Fibroblast of peridontal ligament (primary cell): Measurements from ENCODE around the gene DIP2C.
"Not testable (repeated sequence)": the region's sequence is repeated elsewhere in the genome, so short reads cannot be mapped to it uniquely, and the experiment has no call there.

ENCODE experiments used
- DNase-seq: peaks from one replicate; pipeline ENCODE4 v3.0.0-alpha.2; 2010; ENCODE audit errors: extremely low read depth

Gene DIP2C

DNA sequence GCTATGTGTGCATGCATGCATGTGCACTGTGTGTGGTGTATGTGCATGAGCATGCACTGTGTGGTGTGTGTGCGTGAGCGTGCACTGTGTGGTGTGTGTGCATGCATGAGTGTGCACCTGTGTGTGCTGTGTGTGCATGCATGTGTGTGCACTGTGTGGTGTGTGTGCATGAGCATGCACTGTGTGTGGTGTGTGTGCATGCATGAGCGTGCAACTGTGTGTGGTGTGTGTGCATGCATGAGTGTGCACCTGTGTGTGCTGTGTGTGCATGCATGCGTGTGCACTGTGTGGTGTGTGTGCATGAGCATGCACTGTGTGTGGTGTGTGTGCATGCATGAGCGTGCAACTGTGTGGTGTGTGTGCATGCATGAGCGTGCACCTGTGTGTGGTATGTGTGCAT, 10.7 kb upstream of the DIP2C start:
- DNase-seq: not testable (repeated sequence)

DNA sequence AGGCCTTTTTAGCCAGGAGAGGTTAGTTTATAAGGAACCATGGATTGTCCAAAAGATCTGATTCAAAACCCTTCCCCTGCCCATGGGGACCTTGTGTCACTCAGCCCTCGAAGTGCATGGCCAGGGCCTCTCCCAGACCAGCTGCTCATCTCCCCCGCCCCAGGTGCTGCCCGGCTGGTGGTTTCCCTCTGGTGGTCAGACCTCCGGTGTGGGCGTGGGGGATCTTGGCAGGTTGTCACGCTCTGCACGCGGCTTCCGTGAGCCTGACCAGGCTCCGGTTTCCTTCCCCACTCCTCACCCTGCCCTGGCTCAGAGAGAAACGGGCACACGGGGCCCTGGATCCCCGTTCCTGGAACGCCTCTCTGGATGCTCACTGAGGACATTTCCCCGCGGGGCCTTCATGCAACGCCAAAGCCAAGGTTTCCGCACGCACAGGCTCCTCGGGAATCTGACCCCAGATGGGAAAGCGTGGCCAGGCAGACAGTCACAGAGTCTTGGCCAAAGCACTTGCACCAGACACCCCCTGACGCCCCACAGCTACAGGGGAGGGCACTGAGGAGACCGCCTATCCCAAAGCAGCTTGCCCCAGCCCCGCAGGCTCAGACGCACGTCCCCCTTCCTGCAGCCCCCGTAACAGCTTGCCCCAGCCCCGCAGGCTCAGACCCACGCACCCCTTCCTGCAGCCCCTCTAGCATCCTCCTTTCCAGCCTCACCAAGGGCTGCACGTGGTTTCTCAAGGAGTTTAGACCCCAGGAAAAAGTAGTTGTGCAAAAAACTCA, 7.8 kb upstream of the DIP2C start:
- no peak for DNase-seq

DNA sequence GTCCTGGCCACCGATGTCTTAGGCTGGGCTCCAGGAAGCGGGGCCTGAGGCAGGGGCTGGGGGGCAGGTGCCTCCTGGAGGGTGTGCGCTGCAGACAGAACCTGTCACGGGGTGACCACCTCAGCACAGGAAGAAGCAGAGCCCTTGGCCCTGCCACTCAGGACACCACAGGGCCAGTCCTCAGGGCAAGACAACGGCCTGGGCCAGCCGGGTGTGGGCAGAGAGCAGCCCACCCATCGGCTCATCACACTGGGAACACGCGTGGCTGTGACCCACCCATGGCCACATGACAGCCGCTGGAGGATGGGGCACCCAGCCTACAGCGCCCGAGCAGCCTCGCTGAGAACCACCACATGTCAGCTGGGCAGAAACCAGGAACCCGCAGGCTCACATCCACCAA, 5.9 kb upstream of the DIP2C start:
- DNase-seq: no peak

DNA sequence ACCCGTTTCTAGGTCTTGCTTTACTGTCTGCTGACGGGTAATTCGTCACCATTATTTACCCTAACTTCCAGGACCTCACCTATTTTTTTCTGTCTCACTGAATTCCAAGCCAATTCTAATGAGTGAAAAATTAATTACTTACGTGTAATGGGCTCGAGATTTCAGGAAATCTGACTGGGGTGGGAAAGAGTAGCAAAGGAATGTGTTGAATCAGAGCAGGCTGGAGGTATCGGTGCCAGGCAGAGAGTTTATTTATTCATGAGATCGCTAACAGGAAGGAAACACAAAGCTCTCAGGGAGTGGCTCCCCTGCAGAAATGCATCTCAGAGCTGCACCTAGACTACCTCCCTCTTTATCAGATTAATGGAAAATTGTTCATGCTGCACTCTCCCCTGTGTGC, 4.0 kb upstream of the DIP2C start:
- no peak for DNase-seq

DNA sequence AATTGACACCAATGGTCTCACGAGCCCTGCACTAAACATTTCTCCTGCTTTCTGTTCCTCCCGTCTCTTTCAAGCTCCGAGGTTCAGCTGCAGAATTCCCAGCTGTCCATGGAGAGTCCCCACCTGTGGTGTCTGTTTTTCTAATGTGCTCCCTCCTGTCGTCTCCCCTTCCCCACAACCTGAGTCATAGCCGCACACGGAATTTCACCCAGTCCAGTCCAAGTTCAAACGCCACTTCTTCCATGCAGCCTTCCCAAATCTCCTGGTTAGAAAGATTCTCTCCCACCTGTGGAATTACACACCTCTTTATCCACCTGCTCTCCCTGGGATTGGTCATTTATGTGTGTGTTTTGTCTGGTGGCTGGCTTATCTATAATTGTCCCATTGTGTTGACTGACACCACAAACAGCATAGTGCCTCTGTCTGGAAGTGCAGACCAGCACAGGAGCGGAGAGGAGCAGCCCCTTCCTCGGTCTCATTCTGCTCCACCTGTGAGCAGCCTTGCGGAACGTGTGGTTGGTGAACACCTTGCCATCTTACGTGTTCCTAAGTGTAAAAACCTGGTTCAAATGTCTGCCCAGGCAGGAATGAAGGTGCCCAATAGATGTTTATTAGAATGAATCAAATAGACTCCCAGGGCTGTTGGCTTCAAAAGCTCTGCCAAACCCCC, 3.3 kb upstream of the DIP2C start:
- DNase-seq: no peak

DNA sequence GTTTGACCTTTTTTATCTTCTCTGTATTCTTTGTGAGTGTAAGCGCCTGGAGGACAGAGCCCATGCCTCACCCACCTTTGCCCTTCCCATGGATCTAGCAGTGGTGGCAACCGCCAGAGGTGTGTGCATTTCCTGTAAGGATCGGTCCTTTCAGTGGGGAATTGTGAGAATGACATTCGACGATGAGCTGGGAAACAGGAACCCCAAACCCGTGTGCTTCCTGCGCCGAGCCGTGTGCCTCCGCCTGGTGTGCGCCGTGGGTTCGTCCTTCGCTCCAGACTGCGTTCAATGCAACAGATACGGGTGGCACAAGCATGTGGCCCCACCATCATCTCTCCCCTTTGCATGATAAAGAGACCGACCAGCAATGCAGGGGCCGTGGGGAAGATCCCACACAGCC, 1.7 kb upstream of the DIP2C start:
- no peak for DNase-seq

DNA sequence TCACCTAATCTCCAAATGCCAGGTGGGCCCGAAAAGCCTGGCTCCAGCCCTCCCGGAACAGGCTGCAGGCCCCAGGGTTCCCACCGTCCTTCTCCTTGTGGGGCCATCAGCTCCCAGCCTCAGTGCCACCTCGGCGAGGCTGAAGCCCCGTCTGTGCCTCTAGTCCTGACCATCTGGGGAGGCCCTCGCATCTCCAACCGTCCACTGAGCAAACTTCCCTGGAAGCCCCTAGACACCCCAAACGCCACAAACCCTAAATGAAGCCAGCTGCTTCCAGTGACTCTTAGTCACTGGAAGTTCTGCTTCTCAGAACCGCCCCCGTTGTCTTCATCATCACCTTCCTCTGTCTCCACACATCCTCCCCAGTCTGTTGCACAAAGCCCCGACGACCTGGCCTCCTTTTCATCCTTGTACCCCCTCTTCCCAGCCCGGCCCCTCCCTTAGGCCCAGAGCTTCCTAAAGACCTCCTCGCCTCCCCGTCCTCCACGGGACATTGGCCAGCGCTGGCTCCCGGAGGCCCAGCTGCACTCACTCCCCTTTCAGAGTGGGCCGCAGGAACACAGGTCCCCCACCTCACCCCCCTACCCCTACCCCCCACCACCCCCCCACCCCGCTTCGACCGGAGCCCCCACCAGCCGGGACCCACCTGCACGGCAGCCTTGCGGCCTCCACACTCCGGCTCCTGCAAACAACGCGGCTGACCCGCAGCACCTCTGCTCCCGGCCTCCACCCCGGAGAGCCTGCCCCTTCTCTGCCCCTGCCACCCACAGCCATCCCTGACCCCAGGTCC, 1.1 kb upstream of the DIP2C start:
- no peak for DNase-seq

DNA sequence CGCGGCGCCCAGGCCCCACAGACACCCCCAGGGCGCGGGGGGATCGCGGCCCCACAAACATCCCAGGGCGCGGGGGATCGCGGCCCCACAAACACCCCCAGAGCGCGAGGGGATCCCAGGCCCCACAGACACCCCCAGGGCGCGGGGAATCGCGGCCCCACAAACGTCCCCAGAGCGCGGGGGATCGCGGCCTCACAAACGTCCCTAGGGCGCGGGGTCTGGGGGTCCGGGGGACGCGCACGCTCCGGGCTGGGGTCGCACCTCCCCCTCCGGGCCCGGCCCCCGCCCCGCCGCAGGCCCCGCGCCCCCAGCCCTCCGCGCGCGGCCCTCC, 382 bp downstream of the DIP2C start:
- no peak for DNase-seq

DNA sequence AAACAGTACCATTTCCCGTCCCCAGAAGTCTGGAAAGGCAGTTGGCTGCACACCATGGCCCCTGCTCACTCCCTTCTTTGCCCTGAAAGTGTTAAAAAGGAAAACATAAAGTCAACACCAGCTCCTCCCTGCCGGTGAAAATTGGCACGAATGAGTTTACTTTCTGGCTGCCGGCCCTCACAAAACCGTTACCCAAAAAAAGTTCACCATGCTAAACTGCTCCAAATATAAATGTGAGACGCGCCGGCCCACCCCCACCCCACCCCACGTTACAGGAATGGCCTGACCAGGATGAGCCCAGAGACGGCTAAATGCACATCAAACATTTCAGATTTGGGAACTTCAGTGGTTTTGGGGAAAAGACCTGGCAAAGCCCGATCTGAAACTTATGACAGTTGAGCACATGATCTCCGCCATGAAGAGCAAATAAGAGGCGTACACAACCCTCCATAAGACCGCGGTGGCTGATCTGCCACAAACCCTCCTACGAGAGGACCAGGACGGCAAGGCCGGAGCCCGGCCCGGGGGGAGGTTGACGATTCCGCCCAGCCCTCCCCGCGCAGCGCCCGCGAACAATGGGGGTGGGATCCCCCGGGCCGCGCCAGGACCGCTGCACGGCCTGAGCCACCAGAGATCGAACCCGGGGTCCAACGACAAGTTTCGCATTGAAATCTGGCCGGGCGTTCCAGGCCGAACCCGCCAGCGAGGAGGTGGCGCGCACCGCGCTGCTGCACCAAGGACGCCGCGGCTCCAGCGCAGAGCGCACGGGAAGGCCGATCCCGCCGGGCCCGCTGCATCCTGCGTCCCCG, 952 bp downstream of the DIP2C start:
- DNase-seq: peak; percentile 50

DNA sequence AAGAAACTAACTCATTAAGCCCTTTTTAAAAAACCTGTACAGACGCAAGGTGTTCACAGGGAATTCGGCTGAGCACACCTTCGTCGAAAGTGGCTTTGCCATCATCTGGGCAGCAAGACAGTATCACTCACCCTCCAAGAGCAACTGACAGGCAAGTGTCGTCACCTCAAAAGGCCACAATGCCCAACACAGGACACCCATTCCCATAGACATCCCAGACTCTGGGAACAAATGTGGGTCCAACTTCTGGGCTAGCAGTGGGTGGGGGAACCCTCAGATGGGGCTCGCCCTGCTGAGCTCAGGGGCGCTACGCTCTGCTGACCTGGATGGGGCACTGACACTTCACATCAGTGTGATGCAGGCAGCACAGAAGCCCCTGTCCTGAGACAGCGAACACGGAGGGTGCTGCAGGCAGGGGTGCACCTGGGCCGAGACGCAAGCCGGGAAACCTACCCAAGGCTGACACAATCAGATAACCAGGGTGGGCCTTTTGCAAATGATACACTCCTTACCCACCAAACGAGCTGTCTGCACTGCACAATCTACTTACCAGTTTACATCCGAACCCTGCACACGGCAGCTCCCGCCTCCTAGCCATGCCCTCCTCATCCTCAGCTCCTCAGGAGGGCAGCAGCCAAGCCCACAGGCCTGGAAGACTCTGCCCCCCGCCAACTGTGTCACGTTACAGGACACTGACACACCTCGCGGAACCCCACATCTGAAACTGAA, 1.7 kb downstream of the DIP2C start:
- DNase-seq: no peak

DNA sequence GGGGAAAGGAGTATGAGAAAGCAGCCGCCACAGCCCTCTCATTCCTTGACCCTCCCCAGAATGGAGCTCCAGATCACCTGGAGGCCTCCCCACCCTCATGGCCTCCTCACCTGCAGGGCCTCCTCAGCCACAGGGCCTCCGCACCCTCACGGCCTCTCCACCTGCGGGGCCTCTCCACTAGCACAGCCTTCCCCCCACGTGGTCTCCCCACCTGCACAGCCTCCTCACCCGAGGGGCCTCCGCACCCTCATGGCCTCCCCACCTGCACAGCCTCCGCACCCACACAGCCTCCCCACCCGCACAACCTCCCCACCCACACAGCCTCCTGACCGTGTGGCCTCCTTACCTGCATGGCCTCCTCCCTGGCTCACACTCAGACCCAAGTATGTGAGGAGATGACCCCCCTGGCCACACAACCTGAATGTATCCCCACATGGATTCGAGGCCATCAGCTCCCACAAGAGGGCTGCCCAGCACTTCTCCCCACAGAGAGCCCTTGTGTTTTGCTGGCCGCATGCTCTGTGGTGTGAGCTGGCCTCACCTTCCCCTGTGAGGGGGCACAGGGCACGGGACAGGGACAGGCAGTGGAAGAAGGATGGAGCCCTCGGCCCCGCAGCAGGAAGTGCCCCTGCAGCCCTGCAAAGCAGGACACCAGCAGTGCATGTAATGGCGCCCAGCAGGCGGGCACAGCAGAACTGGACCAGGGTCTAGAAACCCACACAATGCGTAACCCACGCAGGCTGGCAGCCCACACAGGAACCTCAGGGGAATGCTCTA, 3.1 kb downstream of the DIP2C start:
- DNase-seq: no peak

DNA sequence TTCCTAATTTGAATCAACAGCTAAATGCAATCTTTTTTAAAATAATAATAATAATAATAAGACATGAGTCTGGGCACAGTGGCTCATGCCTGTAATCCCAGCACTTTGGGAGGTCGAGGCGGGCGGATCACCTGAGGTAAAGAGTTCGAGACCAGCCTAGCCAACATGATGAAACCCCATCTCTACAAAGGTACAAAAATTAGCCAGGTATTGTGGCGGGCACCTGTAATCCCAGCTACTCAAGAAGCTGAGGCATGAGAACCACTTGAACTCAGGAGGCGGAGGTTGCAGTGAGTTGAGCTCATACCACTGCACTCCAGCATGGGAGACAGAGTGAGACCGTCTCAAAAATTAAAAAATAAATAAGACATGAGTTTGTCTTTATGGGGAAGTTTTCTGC, 3.9 kb downstream of the DIP2C start:
- no peak for DNase-seq

DNA sequence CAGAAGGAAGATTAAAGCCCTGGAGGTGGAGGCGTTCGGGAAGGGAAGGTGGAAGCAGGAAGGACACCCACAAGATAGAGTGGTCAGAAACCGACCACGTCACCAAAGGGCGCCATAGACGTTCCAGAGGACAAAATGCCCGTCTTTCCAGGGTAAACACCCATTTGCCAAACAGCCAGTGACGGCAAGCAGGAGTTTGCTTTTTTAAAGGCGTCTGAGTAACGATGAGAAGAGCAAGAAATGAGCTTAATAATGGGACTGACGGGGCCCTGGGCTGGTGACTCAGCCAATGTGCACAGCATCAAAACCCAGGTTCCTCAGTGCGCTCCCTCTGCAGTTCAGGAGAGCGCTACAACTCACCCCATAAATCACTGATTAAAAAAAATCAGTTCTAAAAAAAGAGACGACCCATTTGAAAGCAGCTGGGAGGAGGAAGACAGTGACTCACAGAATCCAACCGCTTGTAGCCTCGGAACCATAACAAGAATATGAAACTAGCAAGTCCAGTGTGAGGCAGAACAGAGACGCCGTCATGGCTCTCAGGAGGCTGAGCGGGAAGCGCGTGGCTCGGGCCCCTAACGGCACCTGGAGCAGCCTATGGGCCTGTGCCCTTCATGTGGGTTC, 5.9 kb downstream of the DIP2C start:
- peak; percentile 87 for DNase-seq

DNA sequence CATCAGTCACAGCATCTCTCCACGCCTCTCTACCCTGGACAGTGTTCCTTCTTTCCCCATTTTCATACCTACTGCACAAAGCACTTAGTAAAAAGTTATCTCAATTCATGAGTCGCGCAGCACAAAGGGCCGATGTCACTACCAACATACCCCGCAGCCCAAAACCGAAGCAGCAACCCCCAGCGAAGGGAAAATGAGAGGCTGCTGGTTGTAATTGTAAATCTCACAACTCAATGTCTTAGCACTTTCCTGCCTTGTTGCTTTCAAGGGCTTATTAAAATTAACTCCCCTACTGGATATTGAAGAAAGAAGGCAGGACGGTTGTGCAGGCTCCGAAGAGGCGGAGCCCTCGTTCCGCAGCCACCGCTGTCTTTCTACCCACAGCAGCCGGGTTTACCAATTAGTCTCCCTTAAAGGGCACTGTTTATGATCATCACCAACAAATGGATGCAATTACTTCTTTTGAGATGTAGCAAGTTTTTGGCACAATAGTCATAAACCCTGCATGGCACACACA, 6.5 kb downstream of the DIP2C start:
- DNase-seq: peak; percentile 11

DNA sequence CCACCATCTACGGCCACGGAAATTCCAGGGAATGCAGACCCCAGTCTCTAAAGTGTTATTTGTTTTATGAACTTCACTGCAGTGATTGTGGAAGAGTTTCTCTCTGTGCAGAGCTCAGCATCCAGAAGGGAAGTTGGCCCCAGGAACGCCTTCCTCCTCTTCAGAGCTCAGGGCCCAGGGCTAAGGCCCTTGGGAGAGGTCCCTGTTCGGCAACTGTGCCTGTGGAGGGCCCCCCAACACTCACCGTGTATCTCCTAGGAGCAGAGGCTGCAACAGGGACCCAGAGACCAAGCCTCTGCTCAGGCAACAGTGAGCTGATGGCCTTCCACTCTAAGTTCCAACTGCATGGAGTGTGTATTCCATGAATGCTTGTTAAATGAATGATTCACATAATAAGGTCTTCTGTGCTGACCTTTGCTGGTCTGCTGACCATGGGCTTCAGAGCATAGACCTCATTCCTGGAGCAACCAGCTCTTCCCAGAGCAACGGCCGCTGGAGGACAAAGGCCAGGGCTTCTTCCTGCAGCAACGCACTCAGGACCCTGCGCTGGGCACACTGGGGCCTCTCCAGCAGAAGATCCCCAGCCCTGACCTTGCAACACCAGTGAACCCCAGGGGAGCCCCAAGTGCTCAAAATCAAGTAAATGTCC, 7.7 kb downstream of the DIP2C start:
- DNase-seq: no peak

DNA sequence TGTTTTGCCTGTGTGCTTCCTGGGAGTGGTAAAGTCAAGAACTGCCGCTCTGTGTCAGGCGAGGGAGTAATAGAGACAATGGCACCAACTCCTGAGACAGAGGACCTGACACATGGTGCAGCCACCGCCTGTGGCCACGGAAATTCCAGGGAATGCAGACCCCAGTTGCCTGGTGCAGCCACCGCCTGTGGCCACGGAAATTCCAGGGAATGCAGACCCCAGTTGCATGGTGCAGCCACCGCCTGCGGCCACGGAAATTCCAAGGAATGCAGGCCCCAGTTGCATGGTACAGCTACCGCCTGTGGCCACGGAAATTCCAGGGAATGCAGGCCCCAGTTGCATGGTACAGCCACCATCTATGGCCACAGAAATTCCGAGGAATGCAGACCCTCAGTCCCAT, 8.7 kb downstream of the DIP2C start:
- DNase-seq: no peak

DNA sequence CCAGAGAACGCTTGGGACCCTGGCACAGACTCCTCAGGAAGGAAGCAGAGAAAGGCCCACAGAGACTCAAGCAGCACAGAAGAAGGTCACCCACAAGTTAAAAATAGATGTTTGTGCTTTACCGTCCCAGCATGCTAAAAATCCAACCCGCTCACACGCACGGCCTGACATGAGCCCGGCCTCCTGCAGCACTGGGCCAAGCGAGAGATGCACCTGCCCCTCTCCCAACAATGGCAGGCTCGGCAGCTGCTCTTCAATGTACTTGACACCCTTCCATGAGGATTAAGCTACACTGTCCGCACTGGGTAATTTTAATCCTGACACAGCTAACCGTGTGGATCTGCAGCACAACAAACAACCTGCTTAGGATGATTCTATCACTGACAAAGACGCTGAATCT, 9.3 kb downstream of the DIP2C start:
- no peak for DNase-seq

DNA sequence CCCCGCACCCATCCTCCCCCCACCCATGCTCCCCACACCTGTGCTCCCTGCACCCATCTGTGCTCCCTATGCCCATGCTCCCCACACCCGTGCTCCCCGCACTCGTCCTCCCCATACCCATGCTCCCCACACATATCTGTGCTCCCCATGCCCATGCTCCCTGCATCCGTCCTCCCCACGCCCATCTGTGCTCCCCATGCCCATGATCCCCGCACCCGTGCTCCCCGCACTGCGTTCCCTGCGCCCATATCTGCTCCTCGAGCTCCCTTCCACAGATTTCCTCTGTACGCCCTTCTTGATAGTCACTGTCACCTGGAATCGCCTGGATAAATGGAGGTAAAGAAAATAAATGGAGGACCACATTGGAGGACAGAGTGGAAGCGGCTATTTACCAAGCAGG, 9.9 kb downstream of the DIP2C start:
- no peak for DNase-seq

DNA sequence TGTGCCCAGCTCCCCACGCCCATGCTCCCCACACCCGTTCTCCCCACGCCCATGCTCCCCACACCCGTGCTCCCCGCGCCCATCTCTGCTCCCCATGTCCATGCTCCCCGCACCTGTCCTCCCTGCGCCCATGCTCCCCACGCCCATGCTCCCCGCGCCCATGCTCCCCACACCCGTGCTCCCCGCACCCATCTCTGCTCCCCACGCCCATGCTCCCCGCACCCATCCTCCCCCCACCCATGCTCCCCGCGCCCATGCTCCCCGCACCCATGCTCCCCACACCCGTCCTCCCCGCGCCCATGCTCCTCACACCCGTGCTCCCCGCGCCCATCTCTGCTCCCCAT, 10.8 kb downstream of the DIP2C start:
- not testable (repeated sequence) for DNase-seq
